Skeletal muscle satellite cell (primary cell): ENCODE results near the gene SGCA.

Experiments
- H3K27me3 ChIP-seq: 2 replicates; pipeline ENCODE4 v1.7.0; 2013; ENCODE audit warnings: low read length; ENCODE audit not compliant: control insufficient read depth, insufficient read depth
- H3K36me3 ChIP-seq: 2 replicates; pipeline ENCODE4 v1.7.0; 2013; ENCODE audit warnings: mild to moderate bottlenecking, control low read depth, low read length; ENCODE audit not compliant: insufficient read depth
- H3K4me1 ChIP-seq: 2 replicates; pipeline ENCODE4 v1.7.0; 2013; ENCODE audit warnings: low read length; ENCODE audit not compliant: control insufficient read depth, insufficient read depth
- H3K4me2 ChIP-seq: 2 replicates; pipeline ENCODE4 v1.7.0; 2013; ENCODE audit warnings: mild to moderate bottlenecking, low read length
- H3K4me3 ChIP-seq: 2 replicates; pipeline ENCODE4 v1.7.0; 2013; ENCODE audit warnings: low read length
- H3K9ac ChIP-seq: 2 replicates; pipeline ENCODE4 v1.7.0; 2013; ENCODE audit warnings: mild to moderate bottlenecking, low read depth, low read length, moderate library complexity
- H3K9me3 ChIP-seq: replicated peaks from 2 replicates; pipeline ENCODE4 v1.7.0; 2013; ENCODE audit warnings: mild to moderate bottlenecking, control low read depth, low read length

The SGCA gene

DNA sequence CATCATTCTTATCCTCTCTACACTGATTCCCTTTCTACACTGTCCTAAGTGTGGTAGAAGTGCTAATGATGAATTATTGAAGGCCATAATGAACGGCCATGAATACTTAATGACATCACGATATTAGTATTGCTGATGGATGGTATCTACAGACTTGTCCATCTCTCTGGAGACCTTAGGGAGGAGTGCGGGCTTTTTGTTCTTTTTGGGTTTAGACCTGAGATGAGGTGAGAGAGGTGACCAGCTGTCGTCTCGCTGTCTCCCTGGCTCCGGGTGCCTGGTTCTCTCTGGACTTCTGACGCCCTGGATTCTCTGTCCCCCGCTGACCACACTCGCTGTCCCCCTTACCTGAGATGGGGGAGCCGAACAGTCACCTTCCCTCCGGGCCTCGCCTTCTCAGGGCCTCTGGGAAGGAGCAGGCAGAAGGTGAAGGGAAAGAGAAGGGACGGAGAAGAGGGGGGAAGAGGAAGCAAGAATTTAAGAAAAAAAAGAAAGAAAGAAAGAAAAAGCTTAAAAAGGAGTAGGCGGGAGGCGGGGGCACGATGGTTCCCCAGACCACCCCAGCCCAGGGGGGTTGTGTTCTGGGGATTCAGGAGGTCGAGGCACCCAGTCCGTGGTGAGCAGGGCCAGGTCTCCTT lies 17.1 kb downstream of the SGCA start:
- Histone ChIP-seq H3K4me3 (no peak overlapping the region), H3K9ac (no peak overlapping the region), H3K4me2 (no peak overlapping the region), H3K36me3 (peaks cover 57% of the 10 kb centered on the region), H3K27me3 (no peaks in the 10 kb centered on the region), H3K4me1 (peaks cover 70% of the 10 kb centered on the region), H3K9me3 (no peaks in the 10 kb centered on the region)

- H3K27me3 ChIP-seq, result no peaks in the 10 kb centered on the region
- no peak overlapping the region for H3K9ac ChIP-seq
- no peak overlapping the region for H3K4me3 ChIP-seq
- H3K9me3 ChIP-seq, result no peaks in the 10 kb centered on the region
- no peak overlapping the region for H3K4me2 ChIP-seq
- peaks cover 68% of the 10 kb centered on the region for H3K4me1 ChIP-seq
- peaks cover 63% of the 10 kb centered on the region for H3K36me3 ChIP-seq
These were observed 17.7 kb downstream of the SGCA start for GRCh38 chr17:50183421-50183994.

GRCh38 chr17:50184064-50184463 lies 18.3 kb downstream of the SGCA start:
- H3K4me1 ChIP-seq, result peaks cover 68% of the 10 kb centered on the region
- H3K9ac ChIP-seq, result no peak overlapping the region
- H3K36me3 ChIP-seq, result peaks cover 69% of the 10 kb centered on the region
- H3K4me3 ChIP-seq, result no peak overlapping the region
- no peaks in the 10 kb centered on the region for H3K27me3 ChIP-seq
- no peak overlapping the region for H3K4me2 ChIP-seq
- H3K9me3 ChIP-seq, result no peaks in the 10 kb centered on the region

DNA sequence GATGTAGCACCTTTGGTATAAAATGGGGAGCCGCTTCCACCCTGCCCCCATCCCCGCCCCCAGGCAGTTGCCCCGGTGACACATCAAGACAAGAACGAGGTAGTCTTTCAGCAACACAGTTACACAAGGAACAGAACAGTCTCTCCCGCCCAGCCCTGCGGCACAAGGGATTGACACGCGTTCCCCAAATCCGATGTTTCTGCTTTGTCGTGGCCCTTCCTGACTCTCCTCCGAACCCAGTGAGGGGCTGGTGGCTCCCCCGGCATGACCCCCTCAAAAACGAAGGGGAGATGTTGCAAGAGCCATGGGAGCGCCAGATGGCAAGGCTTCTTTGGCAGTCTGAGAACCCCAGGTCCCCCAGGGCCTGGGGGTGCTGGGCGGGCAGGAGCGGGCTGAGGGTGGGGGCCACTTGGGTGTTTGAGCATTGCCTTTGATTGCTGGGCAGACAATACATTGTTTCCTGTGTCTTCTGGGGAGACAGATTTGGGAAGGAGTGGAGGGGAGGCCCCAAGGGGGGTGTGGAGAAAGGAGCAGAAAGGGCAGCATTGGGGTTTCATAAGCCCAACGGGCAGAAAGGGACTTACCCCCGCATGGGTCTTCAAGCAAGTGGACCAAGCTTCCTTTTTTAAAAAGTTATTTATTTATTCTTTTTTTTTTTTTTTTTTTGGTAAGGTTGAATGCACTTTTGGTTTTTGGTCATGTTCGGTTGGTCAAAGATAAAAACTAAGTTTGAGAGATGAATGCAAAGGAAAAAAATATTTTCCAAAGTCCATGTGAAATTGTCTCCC lies 19.0 kb downstream of the SGCA start:
- H3K4me3 ChIP-seq, result no peak overlapping the region
- H3K27me3 ChIP-seq, result no peaks in the 10 kb centered on the region
- peaks cover 69% of the 10 kb centered on the region for H3K4me1 ChIP-seq
- H3K9ac ChIP-seq, result peak overlapping the region; percentile 45
- no peaks in the 10 kb centered on the region for H3K9me3 ChIP-seq
- peaks cover 76% of the 10 kb centered on the region for H3K36me3 ChIP-seq
- H3K4me2 ChIP-seq, result no peak overlapping the region

- Histone ChIP-seq H3K4me3 (no peak overlapping the region), H3K4me2 (no peak overlapping the region), H3K36me3 (peaks cover 86% of the 10 kb centered on the region), H3K4me1 (peaks cover 70% of the 10 kb centered on the region), H3K9ac (no peak overlapping the region), H3K9me3 (no peaks in the 10 kb centered on the region), H3K27me3 (no peaks in the 10 kb centered on the region)
These were observed 20.0 kb downstream of the SGCA start for GRCh38 chr17:50185631-50186471.

- no peak overlapping the region for H3K9ac ChIP-seq
- H3K36me3 ChIP-seq, result peaks cover 95% of the 10 kb centered on the region
- H3K4me2 ChIP-seq, result no peak overlapping the region
- H3K27me3 ChIP-seq, result no peaks in the 10 kb centered on the region
- peaks cover 66% of the 10 kb centered on the region for H3K4me1 ChIP-seq
- H3K9me3 ChIP-seq, result no peaks in the 10 kb centered on the region
- no peak overlapping the region for H3K4me3 ChIP-seq
These were observed 21.0 kb downstream of the SGCA start for GRCh38 chr17:50186661-50187393.

- Histone ChIP-seq H3K4me3 (no peak overlapping the region), H3K9me3 (no peaks in the 10 kb centered on the region), H3K27me3 (no peaks in the 10 kb centered on the region), H3K9ac (no peak overlapping the region), H3K4me2 (no peak overlapping the region), H3K4me1 (peaks cover 67% of the 10 kb centered on the region), H3K36me3 (peaks cover 98% of the 10 kb centered on the region)
These were observed 21.6 kb downstream of the SGCA start for GRCh38 chr17:50187394-50187725.

- Histone ChIP-seq H3K4me3 (no peak overlapping the region), H3K9me3 (no peaks in the 10 kb centered on the region), H3K9ac (no peak overlapping the region), H3K4me2 (no peak overlapping the region), H3K36me3 (peaks cover 99% of the 10 kb centered on the region), H3K4me1 (peaks cover 71% of the 10 kb centered on the region), H3K27me3 (no peaks in the 10 kb centered on the region)
These were observed 22.1 kb downstream of the SGCA start for GRCh38 chr17:50187751-50188530.

GRCh38 chr17:50188531-50188920 lies 22.7 kb downstream of the SGCA start:
- Histone ChIP-seq H3K9ac (no peak overlapping the region), H3K27me3 (no peaks in the 10 kb centered on the region), H3K4me3 (no peak overlapping the region), H3K4me1 (peaks cover 72% of the 10 kb centered on the region), H3K36me3 (peaks cover 98% of the 10 kb centered on the region), H3K4me2 (no peak overlapping the region), H3K9me3 (no peaks in the 10 kb centered on the region)

GRCh38 chr17:50188921-50189549 lies 23.2 kb downstream of the SGCA start:
- Histone ChIP-seq H3K4me3 (no peak overlapping the region), H3K9ac (peak overlapping the region; percentile 12), H3K4me2 (no peak overlapping the region)

More at GRCh38 chr17:50188921-50189549, 23.2 kb downstream of the SGCA start:
- H3K4me1 ChIP-seq, result peaks cover 76% of the 10 kb centered on the region
- no peaks in the 10 kb centered on the region for H3K9me3 ChIP-seq
- H3K36me3 ChIP-seq, result peaks cover 98% of the 10 kb centered on the region
- H3K27me3 ChIP-seq, result no peaks in the 10 kb centered on the region
